ENCODE measurements around the gene ATAT1. TPM values are rescaled to one million over a fixed set of nuclear protein-coding genes. Genes with fewer than 3 reads are reported as not detected.

Gene ATAT1
- total and polyA plus RNA-seq, 8 donors = 8.6 to 73.0 (median 61.2) TPM

DNA sequence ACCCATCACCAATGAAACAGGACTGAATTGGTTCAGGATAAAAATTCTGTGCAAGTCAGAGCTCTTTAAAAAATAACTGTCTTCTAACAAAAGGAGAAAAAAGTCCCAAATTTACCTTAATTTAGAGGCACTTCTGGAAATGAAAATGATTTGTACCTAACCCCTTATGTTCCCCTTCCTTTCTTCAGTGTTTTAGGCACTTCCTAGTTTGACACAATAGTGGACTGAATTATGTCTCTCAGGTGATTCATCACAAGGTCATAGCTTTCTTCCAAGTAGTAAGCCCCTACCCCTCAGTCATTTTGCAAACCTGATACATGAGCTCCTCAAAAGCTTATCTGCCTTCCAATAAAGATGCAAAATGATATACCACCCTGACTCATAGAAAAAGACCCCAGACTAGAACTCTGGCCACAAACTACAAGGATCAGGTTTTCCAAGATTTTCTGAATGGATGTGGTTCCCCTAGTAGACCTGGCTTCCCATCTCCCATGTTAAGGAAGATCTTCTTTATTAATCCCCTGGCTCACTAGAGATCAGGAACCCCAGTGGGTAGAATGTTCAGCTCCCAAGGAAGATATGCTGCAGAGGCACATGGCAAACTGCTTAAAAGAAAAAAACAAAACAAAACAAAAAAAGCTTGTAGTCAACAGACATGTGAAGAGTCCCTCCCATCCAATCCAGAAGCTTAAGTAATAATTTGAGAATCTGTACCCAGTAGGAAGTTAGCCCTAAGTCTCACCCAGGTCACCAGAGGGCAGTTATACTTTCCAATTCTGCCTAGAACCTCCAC, 13.2 kb upstream of the ATAT1 start:
- peak overlapping the region in 1 of 2 donors; percentile 81 for H3K4me3 ChIP-seq
- peaks cover 27 to 39% of the 10 kb centered on the region in 2 donors for H3K4me1 ChIP-seq
- H3K36me3 ChIP-seq = peaks cover 0 to 35% of the 10 kb centered on the region in 2 donors
- intact Hi-C loops (cut with DNase I) = no loop called here
- H3K27ac ChIP-seq = peak overlapping the region; percentile 96 to 99
- no peaks in the 10 kb centered on the region for H3K9me3 ChIP-seq
- TF ChIP-seq, protein P1, sequence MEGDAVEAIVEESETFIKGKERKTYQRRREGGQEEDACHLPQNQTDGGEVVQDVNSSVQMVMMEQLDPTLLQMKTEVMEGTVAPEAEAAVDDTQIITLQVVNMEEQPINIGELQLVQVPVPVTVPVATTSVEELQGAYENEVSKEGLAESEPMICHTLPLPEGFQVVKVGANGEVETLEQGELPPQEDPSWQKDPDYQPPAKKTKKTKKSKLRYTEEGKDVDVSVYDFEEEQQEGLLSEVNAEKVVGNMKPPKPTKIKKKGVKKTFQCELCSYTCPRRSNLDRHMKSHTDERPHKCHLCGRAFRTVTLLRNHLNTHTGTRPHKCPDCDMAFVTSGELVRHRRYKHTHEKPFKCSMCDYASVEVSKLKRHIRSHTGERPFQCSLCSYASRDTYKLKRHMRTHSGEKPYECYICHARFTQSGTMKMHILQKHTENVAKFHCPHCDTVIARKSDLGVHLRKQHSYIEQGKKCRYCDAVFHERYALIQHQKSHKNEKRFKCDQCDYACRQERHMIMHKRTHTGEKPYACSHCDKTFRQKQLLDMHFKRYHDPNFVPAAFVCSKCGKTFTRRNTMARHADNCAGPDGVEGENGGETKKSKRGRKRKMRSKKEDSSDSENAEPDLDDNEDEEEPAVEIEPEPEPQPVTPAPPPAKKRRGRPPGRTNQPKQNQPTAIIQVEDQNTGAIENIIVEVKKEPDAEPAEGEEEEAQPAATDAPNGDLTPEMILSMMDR (IDR thresholded peaks at IDR 0.05) = no peak
- H3K27me3 ChIP-seq = no peaks in the 10 kb centered on the region
- DNase-seq (no peak), ATAC-seq (no peak)

DNA sequence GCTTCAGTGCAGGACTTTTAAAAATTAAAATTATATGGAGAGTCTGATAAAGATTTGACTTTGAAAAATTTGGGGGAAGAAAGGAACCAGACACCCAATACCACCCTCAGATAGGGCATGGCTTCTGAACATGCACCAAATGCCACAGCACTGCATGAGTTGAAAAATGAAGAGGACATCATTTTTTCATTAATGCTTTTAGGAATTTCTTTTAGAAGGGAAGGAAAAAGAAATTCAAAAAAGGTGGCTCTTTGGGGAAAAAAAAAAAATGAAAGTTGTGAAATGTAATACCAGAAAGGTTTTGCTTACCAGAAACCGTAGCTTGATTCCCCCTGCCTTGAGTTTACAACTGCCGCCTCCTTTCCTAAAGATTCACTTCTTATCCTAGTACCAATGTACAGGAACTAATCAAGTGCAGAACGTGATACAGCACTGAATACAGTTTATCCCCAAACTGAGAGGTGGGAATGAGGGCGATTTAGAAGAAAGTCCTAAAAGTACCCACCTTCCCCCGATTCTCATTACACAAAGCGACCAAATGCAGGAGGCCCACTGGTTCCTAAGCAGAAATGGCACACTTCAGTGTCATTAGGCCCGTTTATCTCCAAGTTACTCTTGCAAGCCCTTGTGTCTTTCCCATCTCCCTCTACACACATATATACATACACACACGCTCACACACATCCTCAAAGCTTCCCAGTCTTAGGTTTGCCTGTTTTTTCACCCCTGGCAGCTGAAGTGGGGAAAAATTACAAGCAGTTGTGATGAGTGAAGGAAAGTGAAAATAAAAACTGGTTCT, 12.4 kb upstream of the ATAT1 start:
- TF ChIP-seq, protein P1 (IDR thresholded peaks at IDR 0.05) = no peak
- H3K4me3 ChIP-seq = peak overlapping the region in 1 of 2 donors; percentile 81
- intact Hi-C loops (cut with DNase I) = no loop called here
- H3K4me1 ChIP-seq = peaks cover 33 to 47% of the 10 kb centered on the region in 2 donors
- peak overlapping the region; percentile 96 to 99 for H3K27ac ChIP-seq
- no peak for ATAC-seq
- H3K27me3 ChIP-seq = no peaks in the 10 kb centered on the region
- no peak for DNase-seq
- peaks cover 0 to 27% of the 10 kb centered on the region in 2 donors for H3K36me3 ChIP-seq
- no peaks in the 10 kb centered on the region for H3K9me3 ChIP-seq

DNA sequence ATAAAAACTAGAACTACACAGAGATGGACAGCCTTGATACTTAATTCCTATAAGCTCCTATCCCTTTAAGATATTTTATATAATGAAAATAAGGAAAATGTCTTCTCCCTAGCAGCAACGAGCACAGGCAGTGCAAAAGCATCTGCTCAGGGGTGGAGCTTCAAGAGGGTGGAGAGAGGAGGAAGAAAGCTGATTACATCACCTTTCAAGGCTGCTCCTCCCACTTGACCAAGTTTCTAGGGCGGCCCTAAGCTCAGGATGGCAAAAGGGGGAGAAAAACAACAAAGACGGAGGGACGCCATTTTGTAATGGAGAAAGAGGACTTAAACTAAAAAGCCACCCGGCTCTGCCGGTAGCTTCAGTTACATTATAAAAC, 11.8 kb upstream of the ATAT1 start:
- Histone ChIP-seq H3K9me3 (no peaks in the 10 kb centered on the region), H3K27me3 (no peaks in the 10 kb centered on the region), H3K36me3 (peaks cover 0 to 27% of the 10 kb centered on the region in 2 donors), H3K4me1 (peaks cover 33 to 49% of the 10 kb centered on the region in 2 donors), H3K27ac (peak overlapping the region; percentile 96 to 99), H3K4me3 (peak overlapping the region; percentile 80 to 81)
- intact Hi-C loops (cut with DNase I) = no loop called here
- ATAC-seq = peak; percentile 68
- DNase-seq = peak in 3 of 4 donors; percentile 89 to 98 (median 95)
- TF ChIP-seq, protein P1 (IDR thresholded peaks at IDR 0.05) = no peak

DNA sequence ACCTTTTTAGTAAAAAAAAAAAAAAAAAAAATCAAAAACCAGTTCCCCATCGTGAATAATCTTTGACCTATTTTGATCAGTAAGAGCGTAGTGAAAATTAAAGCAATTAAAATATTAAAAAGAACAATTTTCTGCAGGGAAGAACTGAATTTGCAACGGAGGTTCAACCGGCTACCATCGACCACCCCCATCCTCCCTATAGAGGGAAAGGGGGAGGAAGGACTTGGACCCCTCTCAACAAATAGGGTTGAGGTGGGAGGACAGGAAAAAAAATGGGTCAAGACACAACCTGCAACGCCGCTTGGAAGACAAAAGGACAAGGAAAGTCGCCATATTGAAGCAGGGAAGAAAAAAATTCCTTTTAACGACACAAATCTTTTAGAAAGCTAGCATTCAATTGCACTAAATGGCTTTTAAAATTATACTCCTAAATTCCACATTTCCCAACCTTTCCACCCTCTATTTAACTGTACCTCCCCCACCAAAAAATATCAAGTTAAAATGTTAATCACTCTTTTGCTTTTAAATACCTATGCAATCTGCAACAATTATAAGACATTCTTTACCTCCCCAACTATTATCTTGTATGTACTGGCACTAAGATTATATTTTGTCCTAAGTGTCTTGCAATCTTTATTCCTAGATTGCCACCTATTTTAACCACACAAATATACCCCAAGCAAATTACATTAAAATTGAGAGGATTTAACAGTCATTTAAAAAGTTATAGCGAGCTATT, 11.3 kb upstream of the ATAT1 start:
- DNase-seq (peak in 3 of 4 donors; percentile 38 to 87 (median 76)), ATAC-seq (peak; percentile 2)
- Histone ChIP-seq H3K4me1 (peaks cover 33 to 49% of the 10 kb centered on the region in 2 donors), H3K27ac (peak overlapping the region; percentile 96 to 99), H3K9me3 (no peaks in the 10 kb centered on the region), H3K36me3 (peaks cover 0 to 30% of the 10 kb centered on the region in 2 donors), H3K27me3 (no peaks in the 10 kb centered on the region), H3K4me3 (peak overlapping the region; percentile 80 to 81)
- intact Hi-C loops (cut with DNase I) = no loop called here
- TF ChIP-seq, protein P1 (IDR thresholded peaks at IDR 0.05) = no peak

All from left lung (tissue), 10 donors.